Activated CD8-positive, alpha-beta memory T cell treated with anti-CD3 and anti-CD28 coated beads, Interleukin-2, amount 50 U/mL, for 24 hours (primary cell): ENCODE data around the gene TRMT11.
"Not testable (repeated sequence)": the region's sequence is repeated elsewhere in the genome, so short reads cannot be mapped to it uniquely, and the experiment has no call there.

ENCODE experiments used
- DNase-seq: peaks from one replicate; pipeline ENCODE4 v3.0.0-alpha.2; 2020; ENCODE audit errors: extremely low read depth

TRMT11 gene

GRCh38 chr6:125994670-125995488 lies 8.5 kb downstream of the TRMT11 start:
- DNase-seq, result no peak

DNA sequence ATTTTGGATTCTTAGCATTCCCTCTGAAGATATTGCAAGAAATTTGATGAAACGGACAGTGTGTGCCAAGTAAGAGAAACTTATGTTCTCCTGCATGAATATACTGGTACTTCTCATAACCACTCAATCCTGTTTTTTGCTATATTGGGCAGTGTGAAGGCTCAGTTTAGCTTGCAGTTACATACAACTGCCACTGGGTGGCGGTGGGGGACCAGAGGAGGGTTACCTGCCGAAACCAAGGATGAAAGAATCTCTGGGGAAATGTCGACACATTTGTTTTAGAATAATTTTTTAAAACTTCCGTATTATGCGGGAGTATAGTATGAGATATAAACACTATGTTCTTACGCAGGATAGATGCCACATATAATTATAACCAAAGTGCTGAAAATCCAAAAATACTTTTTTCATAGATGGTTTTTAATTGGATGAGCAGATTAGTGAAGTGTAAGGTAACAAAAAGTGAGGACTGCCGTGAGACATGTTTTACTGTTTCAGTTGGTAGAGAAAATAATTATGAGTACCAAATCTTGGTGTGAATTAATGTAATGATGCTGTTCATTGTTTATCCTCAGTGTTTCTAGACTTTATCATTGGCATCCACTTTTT lies 9.7 kb downstream of the TRMT11 start:
- DNase-seq, result peak; percentile 24

DNA sequence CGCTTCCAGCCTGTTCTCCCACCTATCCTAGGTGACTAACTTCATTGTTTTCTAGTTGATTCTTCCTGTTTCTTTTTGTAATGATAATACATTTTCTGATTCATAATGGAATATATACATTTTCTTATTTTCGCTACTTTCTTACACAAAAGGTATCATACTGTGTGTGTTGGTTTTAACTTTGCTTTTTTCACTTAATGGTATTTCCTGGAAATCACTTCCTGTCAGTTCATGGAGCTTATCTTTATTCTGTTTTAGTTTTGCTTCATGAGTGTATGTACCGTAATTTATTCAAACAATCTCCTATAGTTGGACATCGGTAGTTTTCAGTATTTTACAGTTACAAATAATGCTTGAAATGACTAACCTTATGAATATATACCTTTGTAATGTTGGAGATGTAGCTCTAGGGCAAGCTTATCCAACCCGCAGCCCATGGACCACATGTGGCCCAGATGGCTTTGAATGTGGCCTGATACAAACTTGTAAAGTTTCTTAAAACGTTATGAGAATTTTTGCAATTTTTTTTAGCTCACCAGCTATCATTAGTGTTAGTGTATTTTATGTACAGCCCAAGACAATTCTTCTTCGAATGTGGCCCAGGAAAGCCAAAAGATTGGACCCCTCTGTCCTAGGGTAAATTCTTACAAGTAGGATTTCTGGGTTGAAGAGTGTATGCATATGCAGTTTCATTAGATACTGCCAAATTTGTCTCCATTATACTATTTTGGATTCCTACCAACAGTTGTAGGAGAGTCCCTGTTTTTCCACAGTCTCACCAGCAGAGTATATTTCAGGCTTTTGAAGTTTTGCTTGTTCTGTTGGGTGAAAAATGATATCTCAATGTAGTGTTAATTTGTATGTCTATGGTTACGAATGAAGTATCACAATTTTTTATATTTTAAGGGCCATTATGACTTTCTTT lies 16.7 kb downstream of the TRMT11 start:
- no peak for DNase-seq

DNA sequence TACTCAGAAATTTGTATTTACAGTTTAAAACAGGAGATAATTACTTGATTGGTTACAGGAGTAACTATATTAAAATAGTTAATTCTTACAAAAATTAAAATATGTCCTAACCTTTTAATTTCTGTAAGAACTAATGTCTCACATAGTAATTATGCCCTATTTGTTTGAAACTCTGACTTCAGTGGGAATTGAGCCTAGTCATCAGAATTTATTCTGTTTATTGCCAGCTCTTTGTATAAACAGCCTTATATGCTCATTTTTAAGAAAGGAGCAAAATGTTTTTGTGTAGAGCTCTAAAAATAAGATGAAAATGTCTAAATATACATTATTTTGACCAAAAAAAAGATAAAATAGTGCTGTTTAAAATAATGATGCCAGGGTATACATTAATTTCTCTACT lies 21.5 kb downstream of the TRMT11 start:
- DNase-seq, result no peak

- DNase-seq, result no peak
These were observed 23.7 kb downstream of the TRMT11 start for GRCh38 chr6:126010040-126010439.

- no peak for DNase-seq
These were observed 29.5 kb downstream of the TRMT11 start for GRCh38 chr6:126015863-126016262.

- DNase-seq, result no peak
These were observed 30.3 kb downstream of the TRMT11 start for GRCh38 chr6:126016591-126016990.

DNA sequence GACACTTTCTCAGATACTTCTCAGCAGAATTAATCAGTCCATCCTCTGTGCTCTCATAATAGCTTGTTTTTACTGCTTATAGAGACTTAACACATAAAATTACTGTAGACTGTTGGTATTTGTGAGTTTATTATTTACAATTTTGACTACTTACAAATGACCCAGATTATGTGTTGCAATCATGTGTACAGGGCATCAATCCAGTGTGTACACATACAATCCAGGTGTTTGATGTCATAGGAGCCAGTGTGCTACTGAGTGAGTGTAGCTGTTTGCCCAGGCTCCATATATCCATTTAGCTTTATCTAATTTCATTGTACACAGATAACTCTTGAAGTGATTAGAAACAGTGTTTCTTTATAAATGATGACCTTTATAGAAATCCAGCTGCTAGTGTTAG lies 31.3 kb downstream of the TRMT11 start:
- DNase-seq, result no peak

DNA sequence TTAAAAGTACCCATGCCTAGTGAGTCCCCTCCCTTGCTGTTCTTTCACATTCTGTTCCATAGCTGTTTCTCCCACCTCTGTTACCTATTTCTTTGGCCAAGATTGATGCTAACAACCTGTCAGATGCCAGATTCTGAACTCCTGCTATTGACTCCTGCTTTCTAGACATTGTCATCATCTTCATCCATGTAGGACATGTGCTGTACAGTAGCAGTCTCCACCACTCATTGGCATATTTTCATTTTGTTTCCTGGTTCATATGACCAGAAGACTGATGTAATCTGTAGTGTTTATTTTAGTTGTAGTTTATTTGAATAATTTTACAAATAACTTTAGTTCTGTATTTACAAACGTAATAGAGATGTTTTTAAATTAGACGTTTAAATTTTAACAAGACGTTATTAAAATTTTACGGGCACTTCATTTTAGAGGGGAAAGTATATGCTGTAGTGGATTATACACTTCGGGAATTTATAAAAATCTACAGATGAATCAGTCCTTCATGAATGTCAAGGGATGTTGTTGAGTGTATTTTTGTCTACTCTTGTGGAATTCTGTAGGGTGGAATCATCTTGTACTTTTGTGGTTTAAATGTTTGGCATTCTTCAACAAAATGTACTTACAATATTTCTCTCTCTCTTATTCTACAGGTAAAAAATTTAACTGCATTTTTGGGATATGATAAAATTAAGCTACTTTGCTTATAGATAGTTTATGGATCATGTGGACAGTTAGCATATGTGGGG lies 34.1 kb downstream of the TRMT11 start:
- no peak for DNase-seq

DNA sequence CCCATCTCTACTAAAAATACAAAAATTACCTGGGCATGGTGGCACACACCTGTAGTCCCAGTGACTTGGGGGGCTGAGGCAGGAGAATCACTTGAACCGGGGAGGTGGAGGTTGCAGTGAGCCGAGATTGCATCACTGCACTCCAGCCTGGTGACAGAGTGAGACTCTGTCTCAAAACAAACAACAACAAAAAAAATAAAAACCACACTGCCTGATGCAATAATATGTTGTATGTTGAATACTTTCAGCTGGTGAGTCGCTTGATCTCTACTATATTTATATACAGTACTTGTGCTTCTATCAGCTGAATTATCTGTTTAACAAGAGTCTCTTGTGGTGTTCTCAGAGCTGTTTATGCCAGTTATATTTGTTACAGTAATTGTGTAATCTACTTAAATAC lies 37.1 kb downstream of the TRMT11 start:
- DNase-seq, result not testable (repeated sequence)

DNA sequence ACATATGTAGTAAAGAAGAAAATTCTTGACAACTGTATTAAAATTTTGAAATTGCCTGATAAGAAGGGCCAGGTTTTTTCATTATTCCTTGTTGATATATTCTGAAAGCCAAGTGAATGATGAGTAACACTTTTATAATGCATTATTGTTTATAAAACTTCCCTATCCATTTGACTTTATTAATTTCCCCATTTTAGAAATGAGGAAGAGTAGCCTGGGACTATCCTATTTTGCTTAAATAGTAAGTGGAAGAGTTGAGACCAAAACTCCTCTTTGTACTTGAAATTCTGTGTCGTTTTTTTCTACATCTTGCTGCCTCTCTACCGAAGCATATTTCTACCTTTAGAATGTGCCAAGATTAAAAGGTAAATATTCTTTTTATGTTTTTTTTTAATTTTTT lies 39.7 kb downstream of the TRMT11 start:
- no peak for DNase-seq

DNA sequence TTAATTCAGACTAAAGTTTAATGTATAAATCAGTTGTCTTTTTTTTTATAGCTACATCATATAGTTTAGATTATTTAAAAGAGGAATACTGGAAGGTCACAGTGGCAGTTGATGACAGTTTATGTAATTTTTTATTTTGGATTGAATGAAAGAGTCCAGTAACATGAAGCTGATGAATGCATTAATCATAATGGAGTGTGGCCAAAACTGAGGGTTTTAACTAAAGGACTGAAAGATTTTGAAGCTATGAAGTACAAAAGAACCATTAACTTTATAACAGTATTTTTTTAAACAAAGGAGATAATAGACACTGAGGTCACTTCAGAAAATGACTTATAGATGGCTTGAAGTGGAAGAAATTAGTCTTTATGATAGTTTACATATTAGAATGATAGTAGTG lies 41.3 kb downstream of the TRMT11 start:
- DNase-seq, result no peak

DNA sequence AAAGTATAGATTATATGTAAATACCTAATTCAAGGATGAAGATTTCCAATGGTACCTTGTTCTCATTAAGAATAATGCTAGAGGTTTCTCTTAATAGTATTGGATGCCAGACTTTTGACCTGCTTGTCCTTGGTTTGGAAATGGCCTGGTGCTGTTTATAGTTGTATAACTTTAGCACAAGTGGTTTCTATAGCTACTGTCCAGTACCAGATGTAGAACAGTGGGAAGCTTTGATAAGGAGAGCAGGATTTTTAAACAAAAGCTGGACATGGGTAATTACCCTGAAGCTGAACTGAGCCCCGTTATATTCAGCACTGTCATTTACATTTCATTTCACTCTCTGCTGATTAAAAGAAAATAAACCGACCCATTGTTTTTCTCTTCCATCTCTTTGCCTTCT lies 43.7 kb downstream of the TRMT11 start:
- DNase-seq, result no peak

- no peak for DNase-seq
These were observed 47.4 kb downstream of the TRMT11 start for GRCh38 chr6:126033696-126034095.

GRCh38 chr6:126034656-126035055 lies 48.3 kb downstream of the TRMT11 start:
- DNase-seq, result no peak

DNA sequence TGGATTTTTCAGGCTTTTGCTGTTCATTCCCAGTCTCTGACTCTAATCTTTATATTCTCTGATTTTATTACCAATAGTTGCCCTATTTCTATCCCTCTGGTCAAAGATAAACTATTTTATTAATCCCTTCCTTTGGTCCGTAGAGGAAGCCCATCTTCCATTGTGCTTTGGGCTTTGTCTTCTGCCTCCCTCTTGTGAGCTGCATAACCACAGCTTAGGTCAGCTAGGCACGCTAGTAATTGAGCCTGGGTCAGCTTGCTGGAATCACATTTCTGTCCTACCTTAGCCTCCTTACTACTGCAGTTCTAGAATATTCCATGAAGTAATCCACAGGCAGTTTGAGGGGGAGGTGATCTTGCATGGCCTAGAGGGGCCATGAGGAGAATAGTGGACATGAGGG lies 49.4 kb downstream of the TRMT11 start:
- DNase-seq, result no peak

DNA sequence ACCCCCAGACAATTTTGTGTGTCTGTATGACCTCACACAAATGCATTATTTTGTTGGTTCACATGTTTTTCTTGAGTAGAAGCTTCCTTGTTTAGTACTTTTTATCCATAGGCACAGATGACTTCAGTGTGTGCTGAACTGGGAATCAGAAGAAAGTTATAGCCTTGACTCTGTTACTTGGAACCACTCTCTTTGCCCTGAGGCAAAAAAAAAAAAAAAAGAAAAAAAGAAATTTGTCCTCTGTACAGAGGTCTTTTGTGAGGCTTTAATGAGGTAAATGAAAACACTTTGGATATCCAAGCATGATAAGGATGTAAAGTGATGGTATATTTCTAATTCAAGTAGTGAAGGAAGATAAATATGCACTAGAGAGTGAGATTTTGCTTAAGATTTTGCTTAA lies 51.9 kb downstream of the TRMT11 start:
- DNase-seq, result no peak

GRCh38 chr6:126039284-126039683 lies 52.9 kb downstream of the TRMT11 start:
- no peak for DNase-seq

DNA sequence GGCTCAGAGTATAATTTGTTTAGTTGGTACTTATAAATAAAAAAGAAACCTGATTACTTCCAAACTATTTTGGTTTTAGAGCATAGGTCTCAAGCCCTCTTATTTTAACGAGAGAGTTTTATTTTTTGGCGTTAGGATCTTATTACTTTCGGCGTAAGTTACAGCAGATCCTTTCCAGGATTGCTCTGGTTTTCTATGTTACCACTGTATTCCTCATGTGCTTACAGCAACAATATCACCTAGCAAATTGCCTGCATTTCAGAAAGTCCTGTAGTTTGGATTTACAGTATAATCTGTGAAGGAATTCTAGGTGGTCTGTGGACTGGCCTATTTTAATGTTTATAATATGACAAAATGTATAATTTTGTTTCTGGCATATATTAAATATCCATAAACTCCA lies 54.1 kb downstream of the TRMT11 start:
- DNase-seq, result no peak

- no peak for DNase-seq
These were observed 54.5 kb downstream of the TRMT11 start for GRCh38 chr6:126040826-126041225.

GRCh38 chr6:126041516-126041915 lies 55.2 kb downstream of the TRMT11 start:
- no peak for DNase-seq

- DNase-seq, result no peak
These were observed 55.7 kb downstream of the TRMT11 start for GRCh38 chr6:126042001-126042419.
